Esophagus squamous epithelium (tissue), 4 donors: ENCODE results near the gene OR51E1.

Experiments
- CTCF ChIP-seq, 6 experiments: fragments of 450-650 bp in 4 of 6; fragments of 200-600 bp in 2 of 6; sonication (generic) in 2 of 6; IDR thresholded peaks; one replicate each; pipeline ENCODE4 v1.5.1; 2016 to 2019; ENCODE audit warnings: antibody characterized with exemption in 6 of 6, mild to moderate bottlenecking in 4 of 6, moderate library complexity in 4 of 6
- POLR2A ChIP-seq, 4 donors: fragments of 450-650 bp; IDR thresholded peaks; one replicate each; pipeline ENCODE4 v1.6.1; 2017; ENCODE audit warnings: antibody characterized with exemption in 4 of 4, mild to moderate bottlenecking in 4 of 4, moderate library complexity in 3 of 4

- TF ChIP-seq CTCF (IDR thresholded peaks at IDR 0.05), result no peak
- no peak for TF ChIP-seq POLR2A (IDR thresholded peaks at IDR 0.05)
Observed at GRCh38 chr11:4605057-4605456, 38.7 kb upstream of the OR51E1 start.
